Vagina (tissue), 2 donors: ENCODE results near the gene ABCB8. TPM values are rescaled to one million over a fixed set of nuclear protein-coding genes. Genes with fewer than 3 reads are reported as not detected.

Source experiments
- DNase-seq, 2 donors: peaks; one replicate each; pipeline ENCODE4 v3.0.0-alpha.2; 2017; ENCODE audit errors: extremely low spot score in 2 of 2
- H3K27ac ChIP-seq: fragments of 200-600 bp; sonication (generic); one replicate; pipeline ENCODE4 v1.5.1; 2019
- H3K27me3 ChIP-seq: fragments of 200-600 bp; sonication (generic); one replicate; pipeline ENCODE4 v1.5.1; 2019
- H3K36me3 ChIP-seq, 2 donors: fragments of 200-600 bp; sonication (generic); one replicate each; pipeline ENCODE4 v1.5.1; 2017 to 2019
- H3K4me1 ChIP-seq: fragments of 200-600 bp; sonication (generic); one replicate; pipeline ENCODE4 v1.5.1; 2019
- H3K4me3 ChIP-seq, 2 donors: fragments of 200-600 bp; sonication (generic); 1 replicate in 1 of 2; 2 replicates in 1 of 2; pipeline ENCODE4 v1.5.1; 2016 to 2019
- H3K9me3 ChIP-seq: fragments of 200-600 bp; sonication (generic); one replicate; pipeline ENCODE4 v1.5.1; 2019
- CTCF ChIP-seq, 3 experiments: fragments of 450-650 bp in 2 of 3; fragments of 200-600 bp in 1 of 3; sonication (generic) in 1 of 3; IDR thresholded peaks; one replicate each; pipeline ENCODE4 v1.5.1; 2017 to 2019; ENCODE audit warnings: antibody characterized with exemption in 3 of 3, mild to moderate bottlenecking in 2 of 3, moderate library complexity in 2 of 3
- POLR2A ChIP-seq, 2 donors: fragments of 450-650 bp; IDR thresholded peaks; one replicate each; pipeline ENCODE4 v1.6.1; 2017; ENCODE audit warnings: antibody characterized with exemption in 2 of 2, mild to moderate bottlenecking in 2 of 2, moderate library complexity in 2 of 2
- POLR2AphosphoS5 ChIP-seq, 2 donors: sonication (generic); formaldehyde crosslinking; IDR thresholded peaks; one replicate each; pipeline ENCODE4 v1.9.0; 2017; ENCODE audit warnings: antibody characterized with exemption in 2 of 2, mild to moderate bottlenecking in 2 of 2, low read depth in 1 of 2; ENCODE audit not compliant: insufficient read depth in 1 of 2
- intact Hi-C: fragments of 100-400 bp; cut with DNase I; formaldehyde crosslinking; loops from one replicate; pipeline ENCODE4 v1.15.1; 2023
- total RNA-seq: library from RNA; depleted of rRNA; stranded (reverse); fragments of >200 nt; gene quantifications from one replicate; pipeline ENCODE4 v1.2.3, GENCODE V29; 2016

Gene ABCB8
- total RNA-seq, 1 donor from 2014 or later = 38.3 TPM

GRCh38 chr7:150993511-150993910, 34.7 kb upstream of the ABCB8 start:
- Histone ChIP-seq H3K27ac (no peak overlapping the region), H3K9me3 (no peaks in the 10 kb centered on the region), H3K36me3 (no peaks in the 10 kb centered on the region), H3K27me3 (no peaks in the 10 kb centered on the region), H3K4me1 (peaks cover 23% of the 10 kb centered on the region), H3K4me3 (peak overlapping the region; percentile 19 to 27)
- no peak for DNase-seq
- intact Hi-C loops = no loop called here
- TF ChIP-seq POLR2A (IDR thresholded peaks at IDR 0.05) = no peak
- TF ChIP-seq POLR2AphosphoS5 (IDR thresholded peaks at IDR 0.05; ENCODE audit: insufficient read depth in 1 of 2, low read depth in 1 of 2) = peak in 1 of 2 donors; percentile 23
- no peak for TF ChIP-seq CTCF (IDR thresholded peaks at IDR 0.05)

GRCh38 chr7:150994141-150994837, 34.0 kb upstream of the ABCB8 start:
- H3K4me3 ChIP-seq = peak overlapping the region; percentile 19 to 27
- intact Hi-C loops = no loop called here
- H3K27ac ChIP-seq = no peak overlapping the region
- no peaks in the 10 kb centered on the region for H3K36me3 ChIP-seq
- peaks cover 15% of the 10 kb centered on the region for H3K4me1 ChIP-seq
- no peaks in the 10 kb centered on the region for H3K27me3 ChIP-seq
- DNase-seq = no peak
- H3K9me3 ChIP-seq = no peaks in the 10 kb centered on the region
- TF ChIP-seq POLR2AphosphoS5 (IDR thresholded peaks at IDR 0.05; ENCODE audit: insufficient read depth in 1 of 2, low read depth in 1 of 2) = no peak
- TF ChIP-seq POLR2A (IDR thresholded peaks at IDR 0.05) = no peak
- no peak for TF ChIP-seq CTCF (IDR thresholded peaks at IDR 0.05)

GRCh38 chr7:150994838-150995510, 33.3 kb upstream of the ABCB8 start:
- H3K27ac ChIP-seq = no peak overlapping the region

GRCh38 chr7:150996376-150997074, 31.7 kb upstream of the ABCB8 start:
- Histone ChIP-seq H3K4me1 (peaks cover 13% of the 10 kb centered on the region), H3K27me3 (no peaks in the 10 kb centered on the region), H3K4me3 (no peak overlapping the region), H3K9me3 (no peaks in the 10 kb centered on the region), H3K27ac (no peak overlapping the region), H3K36me3 (no peaks in the 10 kb centered on the region)
- TF ChIP-seq POLR2A (IDR thresholded peaks at IDR 0.05) (no peak), CTCF (IDR thresholded peaks at IDR 0.05) (no peak), POLR2AphosphoS5 (IDR thresholded peaks at IDR 0.05; ENCODE audit: insufficient read depth in 1 of 2, low read depth in 1 of 2) (no peak)
- intact Hi-C loops = no loop called here
- no peak for DNase-seq

More at GRCh38 chr7:150994838-150995510, 33.3 kb upstream of the ABCB8 start:
- Histone ChIP-seq H3K9me3 (no peaks in the 10 kb centered on the region), H3K27me3 (no peaks in the 10 kb centered on the region), H3K4me1 (peaks cover 13% of the 10 kb centered on the region), H3K4me3 (peak overlapping the region; percentile 19 to 27), H3K36me3 (no peaks in the 10 kb centered on the region)
- TF ChIP-seq CTCF (IDR thresholded peaks at IDR 0.05) (no peak), POLR2A (IDR thresholded peaks at IDR 0.05) (no peak), POLR2AphosphoS5 (IDR thresholded peaks at IDR 0.05; ENCODE audit: insufficient read depth in 1 of 2, low read depth in 1 of 2) (no peak)
- DNase-seq = no peak
- intact Hi-C loops = no loop called here
